DOHH2 (cell line): ENCODE measurements around the gene DMXL1.

Experiments
- H3F3A ChIP-seq: fragments of 200-600 bp; sonication (generic), shearing (Covaris generic); 2 replicates; pipeline ENCODE4 v1.6.0; 2016; ENCODE audit warnings: antibody characterized with exemption, mild to moderate bottlenecking; ENCODE audit not compliant: control insufficient read depth, insufficient read depth
- H3K27ac ChIP-seq: fragments of 200-600 bp; sonication (generic); 2 replicates; pipeline ENCODE4 v1.5.1; 2014; ENCODE audit warnings: low read depth, mild to moderate bottlenecking, low read length, moderate library complexity
- H3K27me3 ChIP-seq: fragments of 200-600 bp; sonication (generic); 2 replicates; pipeline ENCODE4 v1.6.1; 2014; ENCODE audit warnings: mild to moderate bottlenecking, low read length, mixed read lengths; ENCODE audit not compliant: control insufficient read depth
- H3K36me3 ChIP-seq: fragments of 200-600 bp; sonication (generic); 2 replicates; pipeline ENCODE4 v1.6.1; 2014; ENCODE audit warnings: mild to moderate bottlenecking, low read length, moderate library complexity, mixed read lengths; ENCODE audit not compliant: control insufficient read depth
- H3K4me1 ChIP-seq: fragments of 200-600 bp; sonication (generic); 2 replicates; pipeline ENCODE4 v1.6.1; 2014; ENCODE audit warnings: mild to moderate bottlenecking, low read length, mixed read lengths; ENCODE audit not compliant: control insufficient read depth
- H3K4me2 ChIP-seq: fragments of 200-600 bp; sonication (generic); 2 replicates; pipeline ENCODE4 v1.6.0; 2014; ENCODE audit warnings: mild to moderate bottlenecking, low read length, moderate library complexity
- H3K4me3 ChIP-seq: fragments of 200-600 bp; sonication (generic); 2 replicates; pipeline ENCODE4 v1.5.1; 2014; ENCODE audit warnings: mild to moderate bottlenecking, low read length, mixed read lengths
- H3K79me2 ChIP-seq: fragments of 200-600 bp; sonication (generic); 2 replicates; pipeline ENCODE4 v1.6.1; 2014; ENCODE audit warnings: mild to moderate bottlenecking, low read length, mixed read lengths; ENCODE audit not compliant: control insufficient read depth
- H3K9me2 ChIP-seq: fragments of 200-600 bp; sonication (generic); replicated peaks from 2 replicates; pipeline ENCODE4 v1.6.1; 2014; ENCODE audit warnings: mild to moderate bottlenecking, low read length, mixed read lengths; ENCODE audit not compliant: control insufficient read depth
- H3K9me3 ChIP-seq: fragments of 200-600 bp; sonication (generic); 2 replicates; pipeline ENCODE4 v1.6.1; 2014; ENCODE audit warnings: antibody characterized with exemption, low read length, mixed read lengths; ENCODE audit not compliant: control insufficient read depth, insufficient read depth
- H4K20me1 ChIP-seq: fragments of 200-600 bp; sonication (generic); 2 replicates; pipeline ENCODE4 v1.6.0; 2014; ENCODE audit warnings: low read depth, mild to moderate bottlenecking, antibody characterized with exemption, low read length, moderate library complexity; ENCODE audit not compliant: control insufficient read depth, insufficient read depth
- EZH2phosphoT487 ChIP-seq: fragments of 200-600 bp; sonication (generic); IDR thresholded peaks from 2 replicates; pipeline ENCODE4 v1.6.1; 2017; ENCODE audit warnings: borderline replicate concordance, mild to moderate bottlenecking, antibody characterized with exemption, low read length, moderate library complexity, mixed read lengths
- TF ChIP-seq, protein P1 (sequence below): fragments of 200-600 bp; sonication (generic); IDR thresholded peaks from one replicate; pipeline ENCODE4 v1.5.1; 2014; ENCODE audit warnings: antibody characterized with exemption, mild to moderate bottlenecking, low read depth, low read length; ENCODE audit not compliant: poor library complexity, severe bottlenecking

Gene DMXL1

GRCh38 chr5:119280380-119280779 is 209.5 kb downstream of the DMXL1 start:
- Histone ChIP-seq H3K9me2 (no peaks in the 10 kb centered on the region), H3K4me2 (no peak overlapping the region), H4K20me1 (no peaks in the 10 kb centered on the region), H3K79me2 (peaks cover 29% of the 10 kb centered on the region), H3K36me3 (0 out of 2 replicates have a peak, but pooled peaks cover 2% of the 10 kb centered on the region), H3K9me3 (no peaks in the 10 kb centered on the region), H3K4me3 (no peak overlapping the region), H3K27ac (no peak overlapping the region), H3K27me3 (no peaks in the 10 kb centered on the region), H3F3A (peaks cover 8% of the 10 kb centered on the region), H3K4me1 (peaks cover 37% of the 10 kb centered on the region)
- TF ChIP-seq, protein P1, sequence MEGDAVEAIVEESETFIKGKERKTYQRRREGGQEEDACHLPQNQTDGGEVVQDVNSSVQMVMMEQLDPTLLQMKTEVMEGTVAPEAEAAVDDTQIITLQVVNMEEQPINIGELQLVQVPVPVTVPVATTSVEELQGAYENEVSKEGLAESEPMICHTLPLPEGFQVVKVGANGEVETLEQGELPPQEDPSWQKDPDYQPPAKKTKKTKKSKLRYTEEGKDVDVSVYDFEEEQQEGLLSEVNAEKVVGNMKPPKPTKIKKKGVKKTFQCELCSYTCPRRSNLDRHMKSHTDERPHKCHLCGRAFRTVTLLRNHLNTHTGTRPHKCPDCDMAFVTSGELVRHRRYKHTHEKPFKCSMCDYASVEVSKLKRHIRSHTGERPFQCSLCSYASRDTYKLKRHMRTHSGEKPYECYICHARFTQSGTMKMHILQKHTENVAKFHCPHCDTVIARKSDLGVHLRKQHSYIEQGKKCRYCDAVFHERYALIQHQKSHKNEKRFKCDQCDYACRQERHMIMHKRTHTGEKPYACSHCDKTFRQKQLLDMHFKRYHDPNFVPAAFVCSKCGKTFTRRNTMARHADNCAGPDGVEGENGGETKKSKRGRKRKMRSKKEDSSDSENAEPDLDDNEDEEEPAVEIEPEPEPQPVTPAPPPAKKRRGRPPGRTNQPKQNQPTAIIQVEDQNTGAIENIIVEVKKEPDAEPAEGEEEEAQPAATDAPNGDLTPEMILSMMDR = no peak
- TF ChIP-seq EZH2phosphoT487 = no peak

DNA sequence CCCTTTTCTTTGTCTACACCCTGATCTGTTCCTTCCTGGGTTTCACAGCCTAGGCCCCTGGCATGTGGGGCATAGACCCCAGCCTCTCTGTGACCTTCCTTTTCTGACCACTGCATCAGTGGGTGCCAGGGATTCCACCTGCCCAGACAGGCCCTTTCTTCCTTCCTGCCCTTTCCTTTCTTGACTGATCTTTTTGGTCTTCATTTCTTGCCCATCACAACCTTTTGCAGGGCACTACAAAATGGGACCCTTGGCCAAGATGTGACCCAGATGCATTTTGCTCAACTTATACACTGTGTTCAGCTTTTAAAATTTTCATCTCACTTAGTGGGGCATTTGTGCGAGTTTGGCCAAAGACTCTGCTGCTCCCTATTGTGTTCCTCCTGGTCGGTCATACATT is 211.7 kb downstream of the DMXL1 start:
- Histone ChIP-seq H3K4me3 (no peak overlapping the region), H3K9me3 (no peaks in the 10 kb centered on the region), H3K36me3 (no peaks in the 10 kb centered on the region), H3K9me2 (no peaks in the 10 kb centered on the region), H3F3A (no peaks in the 10 kb centered on the region), H3K27me3 (no peaks in the 10 kb centered on the region), H3K4me1 (peaks cover 28% of the 10 kb centered on the region), H3K27ac (no peak overlapping the region), H3K4me2 (no peak overlapping the region), H3K79me2 (peaks cover 21% of the 10 kb centered on the region; the same call in 1 of the 2 replicates), H4K20me1 (no peaks in the 10 kb centered on the region)
- TF ChIP-seq EZH2phosphoT487 = no peak
- TF ChIP-seq, protein P1 = no peak

DNA sequence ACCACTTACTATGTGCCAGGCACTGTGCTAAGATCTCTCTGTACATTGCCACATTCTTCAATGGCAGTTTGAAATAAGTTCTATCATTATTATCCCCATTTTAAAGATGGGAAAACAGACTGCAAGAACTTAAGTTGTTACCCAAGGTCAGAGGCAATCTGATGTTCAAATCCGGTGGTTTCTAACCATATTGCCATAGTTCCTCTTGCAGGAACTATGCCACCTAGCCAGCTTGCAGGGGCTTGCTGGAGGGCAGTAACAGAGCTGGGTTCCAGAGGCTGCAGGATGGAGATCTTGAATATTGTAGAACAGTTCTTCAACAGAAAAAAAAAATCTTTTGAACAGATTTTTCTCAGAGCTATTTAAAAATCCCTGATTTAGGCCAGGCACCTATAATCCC is 213.1 kb downstream of the DMXL1 start:
- Histone ChIP-seq H3K27me3 (no peaks in the 10 kb centered on the region), H3K4me1 (peaks cover 25% of the 10 kb centered on the region), H3K79me2 (peaks cover 17% of the 10 kb centered on the region; the same call in 1 of the 2 replicates), H4K20me1 (no peaks in the 10 kb centered on the region), H3K4me3 (no peak overlapping the region), H3K27ac (no peak overlapping the region), H3K9me2 (no peaks in the 10 kb centered on the region), H3F3A (no peaks in the 10 kb centered on the region), H3K9me3 (no peaks in the 10 kb centered on the region), H3K36me3 (no peaks in the 10 kb centered on the region), H3K4me2 (no peak overlapping the region)
- TF ChIP-seq EZH2phosphoT487 = no peak
- TF ChIP-seq, protein P1 = no peak
